Stimulated activated CD8-positive, alpha-beta memory T cell treated with anti-CD3 and anti-CD28 coated beads, Interleukin-15, amount 100 ng/mL, for 48 hours (primary cell): Measurements from ENCODE around the gene SAMD10.

Experiments
- DNase-seq, 2 donors: peaks; one replicate each; pipeline ENCODE4 v3.0.0-alpha.2; 2020; ENCODE audit warnings: low read depth in 2 of 2

The SAMD10 gene

DNA sequence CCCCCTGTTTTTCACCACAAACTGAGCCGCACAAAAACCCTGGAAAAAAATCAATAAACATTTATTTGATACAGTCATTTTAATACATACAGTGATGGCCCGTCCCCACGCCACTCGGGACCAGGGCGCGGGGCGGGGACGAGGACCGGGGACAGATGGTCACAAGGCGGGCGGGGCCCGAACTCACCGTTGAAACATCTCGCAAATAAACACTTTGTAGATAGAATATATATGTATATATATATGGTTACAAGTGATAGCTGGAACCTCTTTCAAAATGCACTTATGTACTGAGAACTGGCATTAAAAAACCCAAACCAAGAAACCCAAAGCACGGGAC, 22.8 kb downstream of the SAMD10 start:
- DNase-seq: no peak

DNA sequence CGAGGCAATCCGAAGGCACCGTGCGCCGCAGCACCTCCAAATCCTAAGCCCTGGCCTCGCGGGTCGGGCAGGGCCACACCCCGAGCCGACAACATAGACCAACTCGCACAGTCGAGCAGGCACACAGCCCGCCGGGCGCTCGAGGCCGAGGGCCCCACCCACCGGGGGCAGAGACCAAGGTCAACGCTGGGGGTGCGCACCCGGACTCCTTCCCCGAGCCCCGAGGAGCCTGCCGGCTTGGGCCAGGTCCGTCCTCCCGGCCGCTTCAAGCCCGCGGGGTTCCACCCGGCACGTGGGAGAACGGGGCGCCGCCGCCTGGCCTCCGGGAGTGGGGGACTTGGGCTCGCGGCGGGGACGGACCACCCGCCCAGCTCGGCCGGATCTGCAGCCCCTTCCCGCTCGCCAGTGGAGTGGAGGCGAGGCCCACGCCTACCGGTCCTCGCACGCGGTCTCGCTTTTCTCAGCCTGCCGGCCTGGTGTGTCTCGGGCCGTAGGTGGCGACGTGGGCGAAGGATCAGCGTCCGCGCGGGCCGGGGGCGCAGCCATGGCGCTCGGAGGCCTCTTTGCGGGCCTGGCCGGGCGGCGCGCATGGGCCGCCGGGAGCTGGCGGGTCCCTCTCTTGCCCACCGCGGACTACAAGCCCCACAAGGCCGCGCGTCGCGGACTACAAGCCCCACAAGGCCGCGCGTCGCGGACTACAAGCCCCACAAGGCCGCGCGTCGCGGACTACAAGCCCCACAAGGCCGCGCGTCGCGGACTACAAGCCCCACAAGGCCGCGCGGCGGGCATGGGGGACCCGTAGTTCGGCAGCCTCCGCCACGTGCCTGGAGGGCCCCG, 23.4 kb downstream of the SAMD10 start, which contains the start of gene UCKL1:
Gene UCKL1 (minus strand): TSS at position 590 of the 837 bp plus-strand sequence. CDS start 44 bp downstream, at position 546.
- peak; percentile 80 to 83 for DNase-seq

DNA sequence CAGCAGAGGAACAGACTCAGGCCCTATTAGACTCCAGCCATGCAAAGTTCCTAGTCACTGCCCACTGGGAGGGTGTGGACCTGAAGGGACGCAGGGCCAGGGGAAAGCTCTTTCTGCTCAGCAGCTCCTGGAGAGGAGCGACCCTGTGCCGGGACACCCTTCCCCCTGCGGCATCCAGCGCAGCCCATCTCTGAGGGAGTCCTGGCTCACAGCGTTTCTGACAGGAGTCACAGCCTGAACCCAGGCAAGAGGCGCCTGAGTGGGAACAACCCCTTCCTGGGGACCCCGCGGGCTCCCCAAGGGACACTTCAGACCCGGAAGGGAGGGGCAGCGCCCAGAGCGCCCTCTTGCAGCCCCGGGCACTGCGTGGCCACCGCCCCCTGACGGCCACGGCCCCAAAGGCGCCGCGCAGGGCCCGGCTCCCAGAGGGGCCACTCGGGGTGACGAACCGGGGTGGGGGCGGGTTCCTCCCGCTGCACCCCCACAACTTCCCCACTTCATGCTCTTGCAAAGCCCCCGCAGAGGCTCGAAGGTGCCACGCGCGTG, 24.1 kb downstream of the SAMD10 start:
- no peak for DNase-seq

DNA sequence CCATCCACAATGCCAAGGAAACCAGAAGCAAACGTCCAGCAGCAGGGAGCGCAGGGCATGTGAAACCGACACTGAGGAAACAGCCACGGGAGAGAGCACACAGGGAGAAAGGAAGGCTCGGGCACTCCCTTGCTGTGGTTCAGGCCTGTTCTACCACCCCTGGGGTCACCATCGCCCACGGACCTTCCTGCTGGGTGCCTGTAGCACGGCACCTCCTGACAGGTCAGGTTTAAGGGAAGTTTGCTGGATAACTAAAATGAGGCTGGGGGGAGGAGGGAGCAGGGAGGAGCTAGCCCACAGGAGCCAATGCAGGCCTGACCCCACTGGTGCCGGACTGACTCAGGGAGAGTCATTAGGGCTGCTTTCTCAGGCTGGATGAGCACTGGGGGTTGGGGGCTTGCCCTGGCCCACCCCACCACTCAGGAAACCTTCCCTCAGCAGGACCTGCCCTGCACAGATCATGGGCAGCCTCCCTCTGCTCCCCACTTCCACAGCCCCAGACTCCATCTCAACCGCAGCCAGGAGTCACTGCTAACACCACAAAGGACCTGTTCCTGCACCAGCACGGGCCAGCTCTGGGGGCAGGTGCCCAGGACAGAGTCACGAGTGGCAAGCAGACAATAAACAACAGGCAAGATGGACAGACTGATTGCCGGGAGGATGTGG, 25.5 kb downstream of the SAMD10 start:
- DNase-seq: no peak

DNA sequence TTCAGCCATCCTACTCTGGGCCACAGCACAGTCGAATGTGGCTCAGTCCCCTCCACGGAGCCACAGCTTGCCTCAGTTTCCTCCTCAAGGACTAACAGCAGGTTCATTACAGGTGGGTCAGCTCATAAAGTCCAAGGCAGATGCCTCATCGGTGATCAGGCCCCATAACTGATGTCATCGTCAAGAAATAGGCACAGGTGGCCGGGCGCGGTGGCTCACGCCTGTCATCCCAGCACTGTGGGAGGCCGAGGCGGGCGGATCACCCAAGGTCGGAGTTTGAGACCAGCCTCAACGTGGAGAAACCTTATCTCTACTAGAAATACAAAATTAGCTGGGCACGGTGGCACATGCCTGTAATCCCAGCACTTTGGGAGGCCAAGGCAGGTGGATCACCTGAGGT, 26.7 kb downstream of the SAMD10 start:
- no peak for DNase-seq

DNA sequence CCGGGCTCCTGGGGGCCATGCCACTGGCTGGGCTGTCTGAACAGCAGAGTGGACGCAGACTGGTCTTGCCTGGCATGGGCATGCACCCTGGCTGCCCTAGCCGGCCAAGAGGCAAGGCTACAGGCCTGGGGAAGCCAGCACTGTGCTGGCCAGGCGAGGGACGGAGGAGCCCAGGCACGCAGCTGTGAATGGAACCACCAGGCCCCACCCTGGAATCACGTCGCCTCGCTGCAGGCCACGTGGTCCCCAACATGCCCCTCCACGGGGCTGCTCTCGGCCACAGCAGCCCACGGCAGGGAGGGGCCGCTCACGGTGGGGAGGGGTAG, 27.3 kb downstream of the SAMD10 start:
- DNase-seq: no peak

DNA sequence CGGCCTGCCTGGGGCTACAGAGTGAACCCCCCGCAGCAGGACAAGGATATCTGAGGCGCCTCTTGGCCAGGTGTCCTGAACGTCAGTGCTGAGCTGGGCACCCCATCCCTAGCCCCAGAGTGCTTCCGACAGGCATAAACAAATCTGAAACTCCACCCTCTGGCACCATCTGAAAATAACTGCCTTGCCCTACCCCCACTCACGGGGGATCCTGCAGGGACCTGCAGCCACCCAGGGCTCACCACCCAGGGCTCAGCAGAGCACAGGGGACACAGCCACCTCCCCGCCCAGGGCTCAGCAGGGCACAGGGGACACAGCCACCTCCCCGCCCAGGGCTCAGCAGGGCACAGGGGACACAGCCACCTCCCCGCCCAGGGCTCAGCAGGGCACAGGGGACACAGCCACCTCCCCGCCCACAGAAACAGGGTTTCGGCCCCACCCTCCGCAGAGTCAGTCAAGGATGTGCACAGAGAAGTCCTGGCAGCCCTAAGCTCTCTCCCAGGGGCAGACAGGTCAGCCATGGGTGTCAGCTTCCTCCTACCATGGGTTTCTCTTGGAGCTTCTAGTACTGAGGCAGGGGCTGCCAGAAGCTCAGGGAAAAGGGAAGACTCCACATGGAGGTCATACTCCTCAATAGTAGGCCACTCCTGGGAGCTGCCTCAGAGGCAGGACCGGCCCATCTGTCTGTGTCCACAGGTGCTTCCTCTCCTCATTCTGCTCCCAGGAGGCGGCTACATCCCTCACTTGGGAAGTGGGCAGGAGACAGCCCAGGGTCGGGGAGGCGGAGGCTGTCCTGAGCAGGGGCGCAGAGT, 27.8 kb downstream of the SAMD10 start:
- DNase-seq: no peak

DNA sequence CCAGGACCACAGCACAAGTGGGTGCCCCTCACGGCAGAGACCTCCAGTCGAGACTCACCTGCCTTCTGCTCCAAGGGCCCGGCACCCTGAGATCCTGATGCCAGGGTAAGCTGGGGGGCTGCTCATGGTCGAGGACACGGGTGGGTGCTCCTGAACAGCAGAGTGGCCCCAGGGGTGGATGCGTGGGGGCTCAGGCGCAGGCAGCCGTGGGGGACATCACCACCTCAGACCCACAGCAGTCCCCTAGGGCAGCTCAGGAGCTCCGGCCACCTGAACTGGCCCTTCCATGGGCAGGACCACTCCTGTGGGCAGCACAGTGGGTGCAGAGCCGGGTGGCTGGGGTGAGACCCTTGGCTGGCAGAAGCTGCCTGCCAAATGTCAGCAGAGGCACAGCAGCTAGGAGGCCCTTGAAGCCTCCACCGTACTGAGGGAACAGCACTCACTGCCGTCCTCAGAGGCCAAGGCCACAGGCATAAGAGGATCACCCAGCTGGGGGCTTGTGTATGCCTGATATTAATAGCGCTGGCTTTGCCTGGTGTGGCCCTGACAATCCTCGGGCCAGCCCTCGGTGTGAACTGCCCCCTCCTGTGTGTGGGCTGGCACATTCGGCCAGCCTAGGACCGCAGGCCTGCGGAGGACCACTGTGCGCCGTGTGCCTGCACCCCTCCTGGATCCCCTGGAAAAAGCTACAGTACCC, 28.6 kb downstream of the SAMD10 start:
- no peak for DNase-seq

DNA sequence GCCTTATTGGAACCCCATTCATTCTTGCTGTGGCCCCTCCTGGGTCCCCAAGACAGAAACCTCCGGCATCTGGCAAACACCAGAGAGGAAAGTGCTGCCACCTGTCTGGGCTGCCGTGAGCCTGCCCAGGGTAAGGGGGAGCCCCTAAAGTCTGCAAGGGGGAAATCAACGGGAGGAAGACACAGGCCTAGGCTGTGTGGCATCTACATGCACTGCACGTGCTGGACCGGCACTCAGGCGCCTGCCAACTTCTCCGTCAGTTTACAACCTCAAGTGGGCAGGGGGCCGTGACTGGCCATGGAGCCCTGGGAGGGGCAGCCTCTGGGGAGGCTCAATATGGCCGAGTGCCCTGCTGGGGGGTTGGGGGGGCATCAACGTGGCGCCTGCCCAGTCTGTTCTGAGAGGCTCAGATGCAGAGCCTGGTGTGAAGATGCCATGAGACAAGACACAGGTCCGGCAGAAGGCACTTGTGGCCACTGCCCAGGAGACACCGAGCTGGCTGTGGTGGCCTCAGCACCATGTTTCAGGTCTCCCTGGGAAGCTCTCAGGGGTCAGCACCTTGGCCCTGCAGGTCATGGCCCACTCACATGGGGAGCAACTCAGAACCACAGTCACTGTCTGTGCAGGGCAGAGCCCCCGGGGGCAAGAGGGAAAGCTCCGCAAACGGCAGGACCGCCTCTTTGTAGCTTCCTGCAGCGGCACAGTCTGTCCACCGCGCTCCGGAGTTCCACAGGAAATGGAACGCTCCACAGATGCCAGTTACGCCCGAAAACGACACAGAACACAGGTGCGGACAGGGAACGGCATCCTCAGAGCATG, 31.6 kb downstream of the SAMD10 start:
- DNase-seq: no peak

DNA sequence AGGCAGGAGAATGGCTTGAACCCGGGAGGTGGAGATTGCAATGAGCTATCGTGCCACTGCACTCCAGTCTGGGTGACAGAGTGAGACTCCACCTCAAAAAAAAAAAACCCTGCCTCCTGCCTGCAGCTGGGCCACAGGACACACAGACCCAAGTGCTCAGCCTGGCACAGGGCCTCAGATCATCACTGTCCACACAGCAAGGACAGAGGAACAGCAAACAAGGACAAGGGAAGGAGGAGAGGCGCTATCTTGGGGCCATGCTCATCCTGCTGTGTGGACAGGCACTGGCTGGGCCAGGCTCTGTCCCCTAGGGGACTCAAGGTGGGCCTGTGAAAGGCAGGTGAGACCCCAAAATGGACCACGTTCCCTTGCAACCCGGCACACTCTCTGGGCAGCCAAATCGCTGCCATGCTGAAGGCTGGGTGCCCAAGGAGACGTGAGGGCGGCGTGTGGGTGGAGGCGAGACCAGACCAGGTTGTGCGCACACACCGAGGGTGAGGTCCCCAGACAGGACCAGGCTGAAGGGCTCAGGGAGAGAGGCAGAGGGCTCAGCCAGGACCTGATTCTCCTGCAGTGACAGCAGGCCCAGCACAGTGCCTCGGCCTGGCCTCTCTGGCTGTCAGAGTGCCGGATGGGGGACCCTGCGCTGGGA, 32.3 kb downstream of the SAMD10 start:
- DNase-seq: no peak

DNA sequence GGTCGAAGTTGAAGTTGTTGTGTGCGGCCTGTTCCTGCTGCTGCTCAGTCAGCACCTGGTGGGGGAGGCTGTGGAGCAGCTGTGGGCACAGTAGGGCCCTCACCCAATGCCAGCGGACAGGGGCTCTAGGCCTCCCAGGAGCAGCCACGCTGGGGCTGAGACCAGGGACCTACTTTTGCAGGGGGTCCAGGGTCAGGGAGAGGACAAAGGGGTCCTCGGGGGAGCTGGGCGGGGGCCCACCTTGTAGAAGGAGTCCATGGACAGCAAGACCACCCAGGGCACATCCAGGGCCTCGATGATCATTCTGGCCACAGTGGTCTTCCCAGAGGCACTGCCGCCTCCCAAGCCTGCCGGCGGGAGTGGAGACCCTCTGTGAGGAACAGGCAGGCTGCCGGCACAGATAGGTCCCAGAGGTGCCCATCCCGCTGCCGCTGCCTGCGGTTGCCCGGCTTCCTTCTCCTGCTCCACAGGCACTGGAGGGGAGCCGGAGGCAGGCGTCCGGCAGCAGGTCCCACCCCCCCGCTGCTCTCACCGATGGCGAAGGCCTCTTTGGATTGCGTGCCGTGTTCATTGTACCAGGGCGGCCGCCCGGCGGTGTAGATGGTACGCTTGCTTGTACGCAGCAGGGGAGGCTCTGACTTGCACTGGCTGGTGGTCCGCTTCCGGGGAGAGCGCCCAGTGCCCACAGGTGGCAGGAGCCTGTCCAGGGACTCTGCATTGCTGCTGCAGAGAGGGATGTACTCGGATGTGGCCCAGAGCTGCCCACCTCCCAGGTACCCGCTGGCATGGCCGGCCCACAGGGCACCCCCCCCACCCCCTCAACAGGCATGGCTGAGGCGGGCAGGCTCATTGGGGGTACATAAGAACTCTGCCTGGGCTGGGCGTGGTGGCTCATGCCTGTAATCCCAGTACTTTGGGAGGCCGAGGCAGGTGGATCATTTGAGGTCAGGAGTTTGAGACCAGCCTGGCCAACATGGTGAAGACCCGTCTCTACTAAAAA, 33.2 kb downstream of the SAMD10 start:
- no peak for DNase-seq

DNA sequence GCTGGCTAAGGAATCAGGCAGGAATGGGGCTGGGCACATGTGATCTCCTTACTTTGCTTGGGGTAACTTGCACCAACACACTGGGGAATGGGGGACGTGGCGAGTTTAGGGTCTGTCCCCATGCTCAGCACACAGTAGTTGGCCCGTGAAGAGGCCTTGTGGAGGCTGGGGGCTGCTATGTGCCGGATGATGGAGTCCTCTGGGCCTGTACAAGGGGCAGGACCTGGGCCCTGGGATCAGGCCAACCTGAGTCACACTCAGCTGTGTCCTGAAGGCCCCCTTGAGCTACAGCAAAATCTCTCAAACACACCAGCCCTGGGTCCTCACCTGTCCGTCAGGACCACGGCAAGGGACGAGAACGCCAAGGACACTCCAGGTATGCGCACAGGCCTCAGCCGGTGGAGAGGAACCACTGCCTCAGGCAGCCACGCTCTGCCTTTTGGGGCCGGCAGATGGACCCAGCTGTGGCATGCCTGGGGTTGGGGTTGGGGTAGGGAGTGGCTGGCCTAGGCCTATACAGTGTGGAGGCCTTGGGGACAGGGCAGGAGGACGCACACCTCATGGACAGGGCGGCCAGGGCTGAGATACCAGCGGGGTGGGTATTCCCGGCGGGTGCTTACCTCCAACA, 34.3 kb downstream of the SAMD10 start:
- DNase-seq: no peak

DNA sequence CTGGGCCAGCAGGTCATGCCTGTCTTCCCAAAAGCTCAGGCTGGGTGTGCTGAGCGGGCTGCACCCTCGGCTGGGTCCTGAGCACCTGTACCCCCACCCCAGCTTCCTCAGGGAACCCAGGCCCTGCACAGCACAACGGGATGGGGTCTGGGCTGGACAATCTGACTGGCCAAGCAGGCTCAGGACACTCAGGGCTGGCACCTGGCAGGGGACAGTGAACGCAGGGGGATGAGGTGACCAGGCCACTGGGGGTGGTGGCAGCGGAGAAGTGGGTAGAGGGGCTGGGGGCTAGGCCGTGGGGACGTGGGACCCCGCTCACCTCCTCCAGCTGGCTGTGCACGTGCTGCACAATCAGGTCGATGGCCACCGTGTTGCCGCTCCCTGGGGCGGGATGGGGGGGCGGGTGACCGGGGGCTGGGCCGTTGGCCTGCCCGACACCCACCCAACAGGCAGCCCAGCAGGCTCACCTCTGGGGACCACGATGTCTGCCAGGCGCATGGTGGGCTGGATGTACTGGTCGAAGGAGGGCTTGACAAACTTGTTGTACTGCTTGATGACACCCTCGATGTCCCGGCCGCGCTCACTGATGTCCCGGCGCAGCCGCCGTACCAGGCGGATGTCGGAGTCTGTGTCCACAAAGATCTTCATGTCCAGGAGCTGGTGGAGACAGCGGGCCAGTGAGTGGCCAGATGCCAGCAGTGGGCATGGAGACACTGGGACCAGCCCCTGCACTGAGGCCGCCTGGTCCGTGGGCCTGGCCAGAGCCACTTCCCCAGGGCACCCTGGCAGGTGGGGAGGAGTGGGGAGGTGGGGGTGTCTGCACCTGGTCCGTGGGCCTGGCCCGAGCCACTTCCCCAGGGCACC, 35.1 kb downstream of the SAMD10 start:
- no peak for DNase-seq

DNA sequence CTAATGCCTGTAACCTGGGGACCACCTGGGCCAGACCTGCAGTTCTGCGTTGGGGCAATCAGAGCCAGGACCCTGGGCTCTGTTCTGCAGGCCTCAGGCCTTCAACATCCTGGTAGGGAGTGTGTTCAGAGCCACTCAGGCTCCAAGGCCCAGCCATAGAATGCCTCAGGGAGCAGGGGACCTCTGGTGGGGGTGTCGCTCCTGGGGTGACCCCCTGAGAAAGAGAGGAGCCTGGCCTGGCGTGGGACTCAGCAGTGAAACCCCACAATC, 35.7 kb downstream of the SAMD10 start:
- DNase-seq: no peak

DNA sequence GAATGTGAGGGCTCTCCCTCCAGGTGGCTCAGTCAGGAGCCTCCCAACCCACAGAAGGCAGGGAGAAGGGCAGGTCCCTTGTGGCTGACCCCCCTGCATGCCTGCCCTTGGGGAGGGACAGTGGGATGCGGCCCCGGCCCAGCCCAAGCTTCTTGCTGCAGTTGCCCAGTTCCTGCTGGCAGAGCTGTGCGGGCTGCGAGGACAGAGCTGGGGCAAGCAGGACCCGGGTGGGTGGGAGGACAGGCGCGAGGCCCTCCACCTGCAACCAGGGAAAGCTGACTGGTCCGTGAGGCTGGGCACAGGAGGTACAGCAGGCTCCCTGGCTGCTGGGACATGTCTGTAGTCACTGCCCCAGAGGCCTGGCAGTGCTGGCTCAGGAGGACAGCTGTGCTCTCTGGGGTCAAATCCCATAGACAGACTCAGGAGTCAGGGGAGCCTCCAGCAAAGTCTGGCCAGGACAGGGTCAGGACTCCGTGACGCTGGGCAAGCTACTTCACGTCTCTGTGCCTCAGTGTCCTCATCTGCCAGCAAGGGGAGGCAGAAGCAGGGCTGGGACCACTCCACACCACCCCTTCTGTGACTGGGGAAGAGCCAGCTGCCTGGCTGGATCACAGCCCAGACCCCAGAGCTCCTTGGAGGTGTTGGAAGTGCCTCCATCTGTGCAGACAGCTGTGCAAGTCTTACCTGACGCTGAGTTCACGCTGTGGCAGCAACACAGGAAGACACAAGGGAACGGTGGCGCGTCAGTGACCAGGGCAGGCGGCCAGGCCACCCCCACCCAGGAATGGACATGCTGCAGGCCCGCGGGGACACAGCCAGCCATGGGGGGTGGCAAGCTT, 36.3 kb downstream of the SAMD10 start:
- no peak for DNase-seq

DNA sequence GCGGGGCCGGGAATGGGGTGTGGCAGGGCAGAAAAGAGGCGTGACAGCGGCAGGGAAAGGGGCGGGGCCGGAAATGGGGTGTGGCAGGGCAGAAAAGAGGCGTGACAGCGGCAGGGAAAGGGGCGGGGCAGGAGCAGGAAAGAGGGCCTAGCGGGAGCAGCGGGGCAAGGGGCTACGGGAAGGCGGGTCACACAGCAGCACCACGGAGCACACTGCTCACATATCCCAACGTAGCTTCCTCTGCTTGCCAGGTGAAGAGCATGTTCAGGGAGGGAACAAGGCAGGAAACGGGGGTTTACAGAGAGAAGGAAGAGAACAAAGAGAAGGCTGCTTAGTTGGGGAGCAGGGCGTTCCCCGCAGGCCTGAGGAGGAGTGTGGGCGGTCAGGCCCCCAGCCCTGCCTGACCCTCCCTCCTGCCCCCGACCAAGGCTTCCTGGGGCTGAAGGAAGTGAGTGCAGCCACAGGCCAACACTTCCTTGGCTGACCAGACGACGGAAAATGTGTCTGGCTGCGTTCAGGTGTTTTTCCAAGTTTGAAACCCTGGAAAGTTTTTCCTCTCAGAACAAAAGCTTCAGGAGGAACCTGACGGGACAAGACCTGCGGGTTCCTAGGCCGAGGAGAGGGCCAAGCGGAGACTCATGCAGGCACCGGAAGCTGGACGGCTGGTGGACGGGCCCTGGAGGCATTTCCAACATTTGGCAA, 37.0 kb downstream of the SAMD10 start:
- peak in 1 of 2 donors; percentile 56 for DNase-seq
